GM12873 (cell line): ENCODE data around the gene FAM13A.

ENCODE experiments used
- CTCF ChIP-seq: IDR thresholded peaks from 2 replicates; pipeline ENCODE4 v1.5.1; 2012; ENCODE audit warnings: low read depth, mild to moderate bottlenecking, moderate library complexity, low read length, control low read depth; ENCODE audit not compliant: insufficient read depth; ENCODE audit errors: missing control alignments

FAM13A gene

GRCh38 chr4:89056292-89056952 is 563 bp downstream of the FAM13A start:
- no peak for TF ChIP-seq CTCF

DNA sequence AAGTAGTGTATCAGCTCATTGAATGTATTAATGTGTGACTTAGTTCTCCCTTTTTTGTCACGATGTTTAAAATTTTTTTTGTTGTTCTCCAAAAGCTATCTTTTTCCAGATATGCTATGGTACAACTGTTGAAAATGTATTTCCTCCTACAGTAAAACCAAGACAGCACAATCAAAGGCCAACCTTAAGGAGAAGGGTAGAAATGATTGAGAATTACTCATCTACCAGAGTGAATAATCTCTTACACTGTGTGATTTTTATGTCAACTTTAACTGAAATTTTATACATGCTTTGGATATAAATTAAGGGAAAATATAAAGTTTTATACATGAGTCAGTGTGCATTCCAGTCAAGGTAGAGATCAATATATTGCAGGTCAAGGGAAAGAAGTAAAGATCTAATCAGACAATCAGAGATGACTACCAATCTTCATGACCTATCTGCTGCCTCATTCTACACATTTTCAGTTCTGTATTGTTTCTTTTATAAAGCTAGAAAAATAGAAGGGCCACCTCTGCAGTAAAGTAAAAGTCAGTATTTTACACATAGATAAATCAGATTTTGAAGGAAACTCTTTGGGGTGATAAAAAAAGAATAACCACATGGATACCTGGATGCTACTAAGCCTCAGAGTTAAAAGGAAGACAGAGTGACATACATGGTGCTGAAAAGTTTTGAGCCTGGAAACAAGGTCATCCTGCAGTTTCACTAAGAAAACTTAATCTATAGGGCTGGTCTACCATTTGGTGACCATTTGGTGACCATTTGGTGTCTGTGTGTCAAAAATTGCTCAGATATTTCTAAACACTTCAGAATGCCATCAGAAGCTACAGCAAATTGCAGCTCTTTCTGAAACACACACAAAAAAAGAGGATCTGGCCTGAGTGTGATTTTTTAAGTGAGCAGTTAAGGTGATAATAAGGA is 1.6 kb downstream of the FAM13A start:
- TF ChIP-seq CTCF = no peak

- no peak for TF ChIP-seq CTCF
Measured at GRCh38 chr4:89054627-89055026, 2.4 kb downstream of the FAM13A start.

- no peak for TF ChIP-seq CTCF
Measured at GRCh38 chr4:89049853-89050252, 7.1 kb downstream of the FAM13A start.

- TF ChIP-seq CTCF = no peak
Measured at GRCh38 chr4:89048906-89049601, 7.9 kb downstream of the FAM13A start.

- no peak for TF ChIP-seq CTCF
Measured at GRCh38 chr4:89044147-89044900, 12.7 kb downstream of the FAM13A start.

DNA sequence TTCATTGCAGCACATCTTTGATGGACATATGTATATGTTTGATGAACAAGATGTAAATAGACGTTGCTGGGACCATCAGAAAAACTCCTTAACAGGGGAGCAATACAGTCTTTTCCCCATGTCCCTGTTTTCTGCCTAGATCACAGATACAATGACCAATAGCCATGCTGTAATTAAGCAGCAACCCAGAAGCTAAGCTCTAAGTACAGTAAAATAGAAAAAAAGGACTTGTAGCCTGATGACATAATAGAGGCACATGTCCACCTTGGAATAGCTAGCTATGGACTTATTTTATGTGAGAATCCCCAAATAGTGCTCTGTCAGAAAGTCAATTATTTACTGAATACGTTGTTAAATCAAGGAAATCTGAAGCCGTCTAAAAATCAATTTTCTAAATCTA is 14.9 kb downstream of the FAM13A start:
- no peak for TF ChIP-seq CTCF
